ENCODE data around the gene SPEG.

Gene SPEG

GRCh38 chr2:219545295-219545942, 110.8 kb downstream of the SPEG start:
- Mint-ChIP-seq H3K9me3 (no peaks in the 10 kb centered on the region), H3K36me3 (ENCODE audit: low read depth) (peaks cover 6% of the 10 kb centered on the region), H3K4me3 (peak overlapping the region; percentile 89), H3K27me3 (ENCODE audit: low read depth, poor library complexity) (peaks cover 66% of the 10 kb centered on the region), H3K4me1 (peaks cover 21% of the 10 kb centered on the region), H3K27ac (no peak overlapping the region)
- DNase-seq: no peak
- TF ChIP-seq CTCF (IDR thresholded peaks at IDR 0.05): no peak

- H3K4me3 Mint-ChIP-seq: peak overlapping the region; percentile 11
- H3K4me1 Mint-ChIP-seq: peaks cover 24% of the 10 kb centered on the region
- no peak for DNase-seq
- no peak for TF ChIP-seq CTCF (IDR thresholded peaks at IDR 0.05)
- H3K36me3 Mint-ChIP-seq (ENCODE audit: low read depth): peaks cover 3% of the 10 kb centered on the region
- H3K9me3 Mint-ChIP-seq: no peaks in the 10 kb centered on the region
- H3K27ac Mint-ChIP-seq: no peak overlapping the region
- peaks cover 71% of the 10 kb centered on the region for H3K27me3 Mint-ChIP-seq (ENCODE audit: low read depth, poor library complexity)
Observed at GRCh38 chr2:219545943-219546352, 111.3 kb downstream of the SPEG start.

- H3K27me3 Mint-ChIP-seq (ENCODE audit: low read depth, poor library complexity): peaks cover 76% of the 10 kb centered on the region
- H3K36me3 Mint-ChIP-seq (ENCODE audit: low read depth): no peaks in the 10 kb centered on the region
- TF ChIP-seq CTCF (IDR thresholded peaks at IDR 0.05): no peak
- no peak overlapping the region for H3K4me3 Mint-ChIP-seq
- no peaks in the 10 kb centered on the region for H3K9me3 Mint-ChIP-seq
- H3K4me1 Mint-ChIP-seq: peaks cover 26% of the 10 kb centered on the region
- no peak for DNase-seq
- H3K27ac Mint-ChIP-seq: no peak overlapping the region
Observed at GRCh38 chr2:219547621-219548020, 113.0 kb downstream of the SPEG start.
